Measurements from ENCODE around the gene PRIM2. TPM values are rescaled to one million over a fixed set of nuclear protein-coding genes. Genes with fewer than 3 reads are reported as not detected.

Gene PRIM2
- 39.8 and 80.0 TPM in 2 replicates for total RNA-seq (2011; cell fraction: chromatin; rRNA removed; ENCODE audit: low replicate concordance)
- 21.3 and 28.4 TPM in 2 replicates for total RNA-seq (2011; cell fraction: nucleolus; rRNA removed)
- 52.4 and 71.1 TPM in 2 replicates for total RNA-seq (2011; cell fraction: nucleoplasm; rRNA removed)
- total RNA-seq (2014; rRNA removed) (23.8 and 31.5 TPM in 2 replicates), total RNA-seq (2014; rRNA removed; fragmentation: Illumina TruSeq; extraction: Trizol) (57.5 and 63.7 TPM in 2 replicates), total RNA-seq (2015; rRNA removed; fragmentation: Illumina TruSeq; extraction: Trizol) (44.9 and 47.3 TPM in 2 replicates), total RNA-seq (2021) (33.4 and 33.6 TPM in 2 replicates), polyA plus RNA-seq (2011; rRNA removed) (24.3 and 37.1 TPM in 2 replicates), polyA plus RNA-seq (2014; fragmentation: Illumina TruSeq; extraction: Trizol) (35.0 and 37.2 TPM in 2 replicates), polyA plus RNA-seq (2014; fragmentation: Nextera tagmentation; extraction: Ambion mirVana) (10 to 100 TPM; 19.8 to 20.8 TPM), polyA plus RNA-seq (2014; rRNA removed) (26.4 and 27.6 TPM in 2 replicates), polyA minus RNA-seq (2011; rRNA and poly(A)+ RNA removed) (58.6 and 64.3 TPM in 2 replicates), Bru-seq, nascent RNA (percentile 76 among the genes with signal in this experiment), BruChase-seq, experiment 1, labeled RNA remaining after a 2-hour chase (percentile 81 among the genes with signal in this experiment), BruChase-seq, experiment 2, labeled RNA remaining after a 6-hour chase (percentile 75 among the genes with signal in this experiment)
- polyA plus RNA-seq (2011; cell fraction: cytosol; rRNA removed), result 10.1 and 13.9 TPM in 2 replicates
- 6.3 and 10.5 TPM in 2 replicates for polyA plus RNA-seq (2011; cell fraction: nucleus; rRNA removed)
- 21.2 and 22.1 TPM in 2 replicates for polyA plus RNA-seq (2012)
- polyA minus RNA-seq (2011; cell fraction: cytosol; rRNA and poly(A)+ RNA removed), result 18.2 and 18.5 TPM in 2 replicates
- 40.1 and 60.4 TPM in 2 replicates for polyA minus RNA-seq (2011; cell fraction: nucleus; rRNA and poly(A)+ RNA removed)
- long read RNA-seq, experiment 1, transcript PRIM2-207 (14 exons, 2,308 nt), result major isoform, 45 of 64 reads
- long read RNA-seq, experiment 1, partial matches to known transcripts, result 5 of 64 reads
- long read RNA-seq, experiment 1, other reads (novel, unspliced or antisense), result 14 of 64 reads
- long read RNA-seq, experiment 2, transcript PRIM2-207 (14 exons, 2,308 nt), result major isoform, 12 of 33 reads
- long read RNA-seq, experiment 2, partial matches to known transcripts, result 10 of 33 reads
- long read RNA-seq, experiment 2, other reads (novel, unspliced or antisense), result 10 of 33 reads
- long read RNA-seq, experiment 3, transcript PRIM2-207 (14 exons, 2,308 nt), result major isoform, 24 of 35 reads
- long read RNA-seq, experiment 3, partial matches to known transcripts, result 2 of 35 reads
- long read RNA-seq, experiment 3, other reads (novel, unspliced or antisense), result 9 of 35 reads

GRCh38 chr6:57317060-57317943 is at the start of gene PRIM2:
Gene PRIM2, plus strand, starts transcription at chr6:57317630. Its CDS starts 816 bp downstream, at chr6:57318446.
- POLR2A ChIA-PET, result interaction anchor here (0.8 to 1.2 kb wide), 6 partner anchors 38 to 413 kb away, joined by 3 to 4 read pairs (median 3); partner anchors contain the start of gene BAG2
- Histone ChIP-seq H3K9me1 (ENCODE audit: control insufficient read depth, insufficient read depth, low read length) (no peaks in the 10 kb centered on the region), H3K4me2 (ENCODE audit: insufficient read depth, low read length) (peak within 1 kb of the TSS; percentile 97), H3K4me3 (peak within 1 kb of the TSS; percentile 74), H3K36me3 (ENCODE audit: control insufficient read depth, insufficient read depth, low read length) (peaks cover 39% of the 10 kb centered on the region), H3K27ac (ENCODE audit: extremely low read depth, low read depth, low read length) (peak within 1 kb of the TSS; percentile 80), H3K4me1 (replicated peaks in 1 of 2; ENCODE audit: control insufficient read depth in 2 of 2, insufficient read depth in 2 of 2, low read length in 2 of 2) (peaks cover 0 to 2% of the 10 kb centered on the region in 2 experiments; a peak in 2 of 5 replicates), H3K9me3 (replicated peaks; ENCODE audit: control insufficient read depth, insufficient read depth, low read depth, low read length) (no peaks in the 10 kb centered on the region), H2AFZ (ENCODE audit: low read depth, low read length) (peak within 1 kb of the TSS; percentile 99), H3K27me3 (ENCODE audit: control insufficient read depth in 2 of 2, insufficient read depth in 2 of 2, low read length in 2 of 2) (no peaks in the 10 kb centered on the region), H3K9ac (ENCODE audit: insufficient read depth in 1 of 2, low read depth in 2 of 2, low read length in 2 of 2) (peak within 1 kb of the TSS; percentile 91), H3K79me2 (ENCODE audit: control insufficient read depth, insufficient read depth, low read length) (peaks cover 22% of the 10 kb centered on the region), H4K20me1 (replicated peaks; ENCODE audit: control insufficient read depth, insufficient read depth, low read length) (no peaks in the 10 kb centered on the region)
- peak; percentile 99 for FAIRE-seq
- peak; percentile 93 to 95 (median 94) for DNase-seq (ENCODE audit: extremely low read depth in 1 of 4, low spot score in 3 of 4)
- BruUV-seq (replicated peaks), result TSS peak; percentile 93
- ATAC-seq, result peak; percentile 99
- 1% methylated on average over 27 of the region's 27 CpGs for WGBS (ENCODE audit: insufficient coverage, low coverage, missing lambda C conversion rate)
- CTCF ChIA-PET (ENCODE audit: low intra/inter-chr PET ratio), result interaction anchor here (0.5 to 3.6 kb wide), 5 partner anchors 49 to 417 kb away, joined by 3 to 50 read pairs (median 15); no protein-coding TSS in a partner anchor
- in situ Hi-C loops (cut with MboI), result loop anchor here (5.0 to 25.0 kb wide), 3 partner anchors 133 to 955 kb away; no protein-coding TSS in a partner anchor
- intact Hi-C loops (cut with micrococcal nuclease), result loop anchor here (10.0 kb wide), 3 partner anchors 603 to 953 kb away; no protein-coding TSS in a partner anchor
- TF ChIP-seq POLR2H (tag; IDR thresholded peaks at IDR 0.05; ENCODE audit: low read depth) (peak; percentile 71), C11orf30 (IDR thresholded peaks at IDR 0.05; ENCODE audit: low read depth) (peak; percentile 69), ZKSCAN8 (CRISPR knock-in tag; IDR thresholded peaks at IDR 0.05) (no peak), ZNF512 (tag; IDR thresholded peaks at IDR 0.05) (0 out of 2 replicates have a peak, but pooled peaks have one; percentile 13), CSDE1 (IDR thresholded peaks at IDR 0.05) (0 out of 4 replicates have a peak, but pooled peaks of 1 of the 2 experiments have one; percentile 8), EP400 (IDR thresholded peaks at IDR 0.05) (peak; percentile 72), SMARCC2 (IDR thresholded peaks at IDR 0.05; ENCODE audit: low read depth) (no peak), CREB1 (IDR thresholded peaks at IDR 0.05) (peak; percentile 33; the same call in 1 of the 2 replicates), CREB1 (CRISPR knock-in tag; IDR thresholded peaks at IDR 0.05) (no peak), SIN3B (IDR thresholded peaks at IDR 0.05; ENCODE audit: low read depth) (peak; percentile 67), NEUROD1 (IDR thresholded peaks at IDR 0.05; ENCODE audit: borderline replicate concordance, low read depth, low read length, partially characterized antibody) (no peak), YY1 (IDR thresholded peaks at IDR 0.05; ENCODE audit: borderline replicate concordance in 1 of 3, control insufficient read depth in 1 of 3, extremely low read depth in 1 of 3, insufficient read depth in 3 of 3, insufficient read length in 1 of 3, insufficient replicate concordance in 2 of 3, low read depth in 1 of 3, low read length in 2 of 3) (peak in 1 of 3 experiments; percentile 8), FOXP1 (CRISPR knock-in tag; IDR thresholded peaks at IDR 0.05) (no peak)
